SW480 (cell line): ENCODE measurements around the gene DAPK1.
"Not testable (repeated sequence)": the region's sequence is repeated elsewhere in the genome, so short reads cannot be mapped to it uniquely, and the experiment has no call there.

Source experiments
- DNase-seq: peaks from one replicate; pipeline ENCODE4 v3.0.0-alpha.2; 2016; ENCODE audit warnings: low spot score

The DAPK1 gene

DNA sequence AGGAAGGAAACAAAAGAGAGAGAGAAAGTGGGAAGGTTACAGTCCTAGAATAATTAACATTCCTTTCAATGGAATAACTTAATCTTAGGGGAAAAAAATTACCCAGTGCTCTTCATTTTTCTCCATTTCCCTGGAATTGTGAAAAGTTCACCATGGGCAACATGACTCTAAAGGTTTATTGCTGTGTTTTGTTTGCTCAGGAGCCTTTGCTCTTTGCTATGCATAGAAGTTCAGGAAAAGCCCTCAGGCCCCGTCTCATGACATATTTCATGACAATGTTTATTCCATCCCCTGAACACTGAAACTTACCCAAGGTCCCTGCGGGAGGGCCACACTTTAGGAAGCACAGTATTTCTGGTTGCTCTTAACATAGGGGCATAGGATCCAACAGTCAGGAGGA is 218.5 kb downstream of the DAPK1 start:
- no peak for DNase-seq

DNA sequence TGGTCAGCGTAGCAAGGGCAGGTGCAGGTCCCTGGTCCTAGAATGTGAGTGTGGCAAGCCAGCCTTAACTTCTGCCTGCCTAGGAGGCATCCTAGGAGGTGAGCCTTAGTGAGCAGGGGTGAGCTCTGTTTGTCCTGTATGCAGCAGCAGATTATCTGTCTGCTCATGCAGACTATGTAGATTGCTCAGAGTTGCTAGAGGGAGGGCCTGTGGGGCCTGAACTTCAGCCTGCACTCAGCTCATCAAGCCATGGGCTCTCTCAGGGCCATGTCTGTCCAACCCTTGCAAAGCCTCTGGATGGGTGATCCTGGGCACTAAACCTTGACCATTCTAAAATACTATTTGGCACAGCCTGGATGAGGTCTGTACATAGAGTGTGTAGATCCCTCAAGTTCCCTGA is 219.8 kb downstream of the DAPK1 start:
- no peak for DNase-seq

DNA sequence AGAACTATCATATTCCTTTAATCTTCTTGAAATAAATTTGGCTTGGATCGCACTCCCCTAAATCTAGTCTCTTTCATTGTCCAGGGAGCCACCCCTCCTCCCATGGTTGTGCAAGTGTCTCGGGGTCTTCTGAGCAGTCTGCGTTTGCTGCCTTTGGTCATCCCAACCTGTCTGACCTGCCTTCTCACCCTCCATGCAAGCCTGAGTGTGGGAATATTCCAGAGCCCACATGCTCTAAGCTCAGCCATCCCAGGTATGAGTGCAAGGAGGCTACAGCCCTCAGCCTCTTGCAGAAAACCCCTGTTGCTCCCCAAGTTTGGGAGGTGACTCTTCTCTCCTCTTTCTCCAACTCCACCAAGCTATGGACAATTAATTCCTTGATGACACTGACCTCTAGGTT is 220.6 kb downstream of the DAPK1 start:
- DNase-seq: no peak

DNA sequence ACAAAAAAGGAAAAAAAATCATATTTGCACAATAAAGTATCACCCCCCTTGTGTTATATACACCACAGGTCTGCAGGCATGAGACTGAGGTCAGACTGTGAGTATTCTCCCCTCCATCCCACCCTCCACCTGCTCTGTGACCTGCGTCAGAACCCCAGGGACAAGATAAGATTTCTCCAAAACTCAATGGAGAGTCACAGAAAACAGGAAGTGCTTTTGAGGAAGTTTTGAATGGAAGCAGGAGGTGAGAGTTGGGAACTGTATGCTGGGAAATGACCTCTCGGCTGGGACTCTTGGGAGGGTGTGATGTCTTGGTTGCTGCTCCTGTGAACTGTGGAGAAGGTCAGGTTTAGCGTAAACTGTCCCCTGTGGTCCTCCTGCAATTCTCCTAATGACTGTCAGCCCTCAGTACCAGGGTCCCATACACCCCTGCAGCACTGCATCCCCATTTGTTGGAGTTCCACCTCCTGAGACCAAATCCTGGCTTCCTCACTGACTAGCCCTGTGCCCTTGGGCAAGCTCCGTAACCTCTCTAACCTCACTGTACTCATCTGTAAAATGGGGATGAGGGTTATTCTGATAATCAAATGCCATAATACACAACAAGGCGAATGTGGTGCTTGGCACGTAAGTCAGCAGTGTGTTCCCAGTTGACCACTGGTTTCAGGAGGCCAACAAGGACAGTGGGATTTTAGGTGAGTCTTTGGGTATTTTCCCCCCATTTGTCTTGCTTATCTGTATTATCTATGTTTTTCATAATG is 221.4 kb downstream of the DAPK1 start:
- no peak for DNase-seq

DNA sequence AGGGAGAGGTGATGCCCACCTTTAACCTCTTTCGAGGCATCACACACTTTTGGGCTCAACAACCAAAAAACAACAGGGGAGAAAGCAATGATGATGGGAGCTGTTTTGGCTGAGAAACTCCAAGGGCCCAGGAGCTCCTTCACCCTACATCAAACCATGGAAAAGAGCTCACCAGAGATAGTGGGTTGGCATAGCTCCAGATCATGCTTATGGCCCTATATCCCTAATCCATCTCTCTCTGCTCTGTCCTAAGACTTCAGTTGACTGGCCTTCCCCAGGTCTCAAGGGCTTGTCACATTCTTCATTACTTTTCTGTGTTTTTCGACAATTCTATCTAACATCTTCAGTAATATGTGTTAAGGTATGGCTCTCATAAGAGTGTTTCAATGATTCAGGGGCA is 222.5 kb downstream of the DAPK1 start:
- no peak for DNase-seq

DNA sequence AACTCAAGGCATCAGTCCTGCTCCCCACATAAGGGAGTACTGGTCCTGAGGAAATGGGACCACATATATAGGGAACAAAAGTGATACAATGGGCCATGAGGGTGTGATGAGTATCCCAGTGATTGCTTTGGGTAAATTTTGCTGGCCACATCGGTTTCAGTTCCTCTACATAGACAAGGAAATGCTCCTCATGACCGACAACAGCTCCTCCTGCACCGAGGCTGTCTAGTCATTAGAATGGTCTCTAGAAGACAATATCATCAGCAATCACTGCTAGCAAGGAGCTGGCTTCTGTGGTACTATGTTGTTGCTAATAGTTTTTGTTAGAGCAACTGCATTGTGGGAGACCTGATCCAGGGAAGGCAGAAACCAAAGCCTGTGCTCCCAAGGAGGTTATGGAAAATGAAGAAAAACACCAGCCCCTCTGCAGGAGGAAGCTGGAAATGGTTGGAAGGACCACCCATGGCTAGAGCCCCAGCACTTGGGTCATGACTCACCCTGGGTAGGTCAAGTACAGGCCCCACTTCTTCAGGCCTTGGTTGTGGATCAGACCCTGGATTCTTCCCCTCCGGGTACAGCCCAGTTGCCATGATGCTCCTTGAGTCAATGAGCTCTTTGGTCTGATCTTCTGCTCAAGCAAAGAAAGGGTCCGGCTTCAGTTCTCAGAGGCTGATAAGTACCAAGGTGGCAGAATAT is 224.9 kb downstream of the DAPK1 start:
- DNase-seq: no peak

DNA sequence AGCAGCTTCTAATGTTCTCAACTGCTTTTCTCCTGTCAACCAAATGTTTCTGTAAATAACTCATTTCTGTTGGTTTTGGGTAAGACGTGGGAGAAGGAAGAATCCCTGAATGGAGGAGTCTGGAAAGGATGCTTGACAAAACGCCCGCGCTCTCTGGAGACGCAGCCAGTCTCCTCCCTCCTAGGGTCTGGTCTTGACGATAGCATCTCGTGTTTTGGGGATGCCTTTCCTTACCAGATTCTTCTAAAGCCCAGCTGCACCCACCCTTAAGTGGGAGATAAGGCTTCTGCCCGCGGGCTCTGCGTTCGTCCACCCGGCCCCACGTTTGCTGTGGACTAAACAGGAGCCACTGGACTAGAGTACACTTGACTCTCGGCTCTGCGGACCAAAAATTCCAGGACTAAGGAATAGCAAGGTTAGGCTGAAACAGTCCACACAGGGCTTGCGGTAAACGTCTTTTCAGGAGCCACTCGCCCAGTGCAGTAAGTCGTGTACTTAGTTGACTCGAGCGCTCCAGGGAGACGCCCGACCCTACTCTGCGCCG is 227.8 kb downstream of the DAPK1 start:
- no peak for DNase-seq

DNA sequence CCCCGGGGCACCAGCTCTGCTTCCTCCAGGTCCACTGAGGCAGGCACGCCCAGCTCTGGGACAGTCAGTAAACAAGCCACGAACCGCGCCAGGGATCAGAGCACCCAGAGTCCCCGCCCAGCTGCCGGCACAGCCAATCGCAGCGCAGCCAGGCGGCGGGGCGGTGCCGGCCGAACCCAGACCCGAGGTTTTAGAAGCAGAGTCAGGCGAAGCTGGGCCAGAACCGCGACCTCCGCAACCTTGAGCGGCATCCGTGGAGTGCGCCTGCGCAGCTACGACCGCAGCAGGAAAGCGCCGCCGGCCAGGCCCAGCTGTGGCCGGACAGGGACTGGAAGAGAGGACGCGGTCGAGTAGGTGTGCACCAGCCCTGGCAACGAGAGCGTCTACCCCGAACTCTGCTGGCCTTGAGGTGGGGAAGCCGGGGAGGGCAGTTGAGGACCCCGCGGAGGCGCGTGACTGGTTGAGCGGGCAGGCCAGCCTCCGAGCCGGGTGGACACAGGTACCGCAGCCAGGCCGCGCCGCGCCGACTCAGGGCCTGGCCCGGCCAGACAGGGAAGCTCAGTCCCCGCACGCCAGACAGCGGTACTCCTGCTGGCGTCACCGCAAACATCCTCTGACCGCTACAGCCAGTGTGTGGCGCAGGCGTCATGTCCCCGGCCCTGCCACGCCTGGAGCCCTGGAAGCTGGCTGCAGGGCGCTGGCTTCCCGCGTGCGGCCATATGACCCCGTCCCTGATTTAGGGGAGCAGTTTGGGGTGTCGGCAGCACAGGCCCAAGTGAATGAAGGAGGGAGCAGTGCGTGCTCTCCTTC is 228.4 kb downstream of the DAPK1 start, which contains the start of gene CTSL:
Gene CTSL, plus strand, starts transcription at position 220 of the 810 bp plus-strand sequence. CDS start 1,485 bp downstream, outside the sequence.
- DNase-seq: peak; percentile 66

DNA sequence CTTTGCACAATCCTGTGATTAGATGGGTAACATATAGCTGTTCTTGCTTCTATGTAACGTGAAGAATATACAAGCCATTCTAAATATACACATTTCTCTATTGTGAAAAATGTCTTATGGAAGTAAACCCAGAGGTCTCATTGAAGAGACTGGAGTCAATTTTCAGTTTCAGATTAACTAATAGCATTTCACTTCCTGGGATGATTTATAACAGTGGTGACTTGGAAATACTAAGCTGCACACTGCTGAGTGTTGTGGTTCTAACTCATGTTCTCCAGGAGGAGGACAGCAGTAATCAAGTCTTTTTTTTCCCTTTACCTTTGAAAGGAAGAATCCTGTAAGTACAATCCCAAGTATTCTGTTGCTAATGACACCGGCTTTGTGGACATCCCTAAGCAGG is 231.6 kb downstream of the DAPK1 start:
- no peak for DNase-seq

DNA sequence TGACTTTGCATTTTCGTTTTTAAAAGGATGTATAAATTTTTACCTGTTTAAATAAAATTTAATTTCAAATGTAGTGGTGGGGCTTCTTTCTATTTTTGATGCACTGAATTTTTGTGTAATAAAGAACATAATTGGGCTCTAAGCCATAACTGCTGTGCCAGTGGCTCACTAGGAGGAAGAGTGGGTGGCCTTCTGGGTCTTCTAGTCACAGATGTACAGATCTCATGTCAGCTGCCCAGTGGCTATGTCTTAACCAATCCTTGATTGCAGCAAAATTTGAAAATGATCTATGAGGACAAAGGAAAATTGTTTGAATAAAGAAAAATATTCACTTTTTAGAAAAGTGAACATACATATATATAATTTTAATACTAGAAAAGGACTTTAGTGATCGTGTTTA is 233.7 kb downstream of the DAPK1 start:
- no peak for DNase-seq

DNA sequence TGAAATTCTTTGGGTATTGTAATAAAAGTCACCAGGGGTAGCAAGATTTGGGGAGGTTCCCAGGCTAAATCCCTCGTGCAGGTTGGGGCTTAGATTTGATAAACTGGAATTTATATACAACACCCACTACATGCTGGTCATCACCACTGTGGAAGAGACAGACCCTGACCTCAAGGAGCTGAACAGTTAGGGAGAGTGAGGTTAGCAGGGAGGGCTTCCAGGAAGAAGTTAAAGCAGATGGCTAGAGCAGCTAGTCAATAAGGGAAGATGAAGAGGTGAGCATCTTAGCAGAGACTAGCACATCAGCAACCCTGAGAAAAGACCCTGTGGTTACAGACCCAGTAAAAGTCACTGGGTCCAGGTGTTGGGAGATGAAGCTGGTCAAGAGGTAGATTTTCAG is 234.7 kb downstream of the DAPK1 start:
- no peak for DNase-seq

DNA sequence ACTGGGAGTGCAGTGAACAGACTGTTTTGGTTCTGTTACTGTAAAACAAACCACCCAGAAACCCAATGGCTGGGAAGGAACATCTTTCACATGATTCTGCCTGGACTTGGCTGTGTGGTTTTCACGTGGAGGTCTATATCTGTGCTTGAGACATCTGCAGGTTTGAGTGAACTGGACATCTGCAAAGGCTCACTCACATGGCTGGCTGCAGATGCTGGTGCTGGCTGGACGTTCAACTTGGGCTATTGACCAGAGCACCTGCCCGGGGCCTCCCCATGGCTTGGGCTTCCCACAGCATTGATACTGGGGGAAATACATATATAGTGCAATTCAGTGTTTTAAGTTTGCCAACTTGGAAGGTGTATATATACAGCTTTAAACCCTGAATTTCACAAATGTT is 235.1 kb downstream of the DAPK1 start:
- no peak for DNase-seq

DNA sequence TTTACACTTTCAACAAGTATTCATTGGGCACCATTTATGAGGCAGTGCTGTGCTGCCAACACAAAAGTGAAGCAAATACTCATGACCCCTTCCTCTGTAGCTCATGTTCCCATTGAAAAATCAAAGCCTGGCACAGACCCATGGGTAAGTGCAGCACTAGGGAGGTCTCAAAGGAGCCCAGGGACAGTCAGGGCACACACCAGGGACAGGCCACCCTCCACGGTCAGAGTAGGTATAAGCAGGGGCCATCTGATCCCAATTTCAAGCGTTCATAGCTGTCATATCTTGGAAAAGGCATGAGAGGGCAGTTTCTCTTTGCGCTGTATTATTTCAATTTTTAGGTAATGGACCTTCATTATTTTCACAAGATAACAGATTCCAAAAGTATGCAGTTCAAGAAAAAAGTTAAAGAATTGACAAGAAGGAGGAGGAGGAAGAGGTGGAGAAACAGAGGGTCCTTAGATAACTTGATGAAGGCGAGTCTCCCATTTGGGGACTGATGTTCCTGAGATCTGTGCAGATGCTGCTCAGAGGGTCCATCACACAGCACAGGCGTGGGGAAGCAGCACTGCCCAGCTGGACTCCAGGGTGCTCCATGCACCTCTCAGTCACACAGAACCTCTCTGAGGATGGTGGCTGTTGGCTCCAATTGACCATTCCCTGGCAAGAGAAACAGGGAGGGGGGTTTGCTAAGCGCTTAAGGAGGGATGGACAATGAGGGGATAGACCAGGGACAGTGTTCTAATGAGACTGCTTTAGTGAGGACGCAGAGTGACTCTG is 235.8 kb downstream of the DAPK1 start:
- no peak for DNase-seq

DNA sequence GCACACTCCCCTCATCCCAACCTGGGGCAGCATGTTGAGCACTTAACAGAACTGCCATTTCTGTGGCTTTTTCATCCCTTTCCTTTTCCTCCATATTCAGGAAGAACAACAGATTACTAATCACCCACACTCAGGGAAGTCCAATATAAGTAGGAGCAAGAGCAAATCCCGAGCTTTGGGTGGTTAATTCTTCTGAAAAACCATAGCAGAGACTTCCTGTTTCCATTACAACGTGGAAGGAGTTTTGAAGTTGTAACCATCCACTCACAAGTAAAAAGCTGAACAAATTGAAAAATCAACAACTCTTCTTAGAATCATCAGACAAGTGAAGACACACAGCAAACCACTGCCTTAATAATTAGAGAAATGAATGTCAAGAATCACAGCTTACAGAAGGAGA is 236.4 kb downstream of the DAPK1 start:
- DNase-seq: no peak

DNA sequence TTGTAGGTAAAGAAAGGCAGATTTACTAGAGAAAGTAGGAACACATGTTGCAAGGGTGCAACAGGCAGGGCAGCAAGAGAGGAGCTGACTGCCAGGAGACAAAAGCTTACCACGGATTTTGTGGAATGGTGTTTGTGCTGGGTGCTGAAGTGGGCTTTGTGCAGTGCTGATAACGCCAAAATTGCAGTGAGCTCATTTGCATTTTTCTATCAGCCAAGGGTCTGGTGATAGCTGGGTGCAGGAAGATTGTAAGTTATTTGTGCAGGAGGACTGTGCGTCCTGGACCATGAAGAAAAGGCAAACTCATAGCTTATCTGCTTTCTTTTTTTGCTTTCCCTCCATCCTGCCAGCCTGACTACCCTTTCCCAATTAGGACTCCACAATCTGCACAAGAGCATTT is 241.9 kb downstream of the DAPK1 start:
- no peak for DNase-seq

DNA sequence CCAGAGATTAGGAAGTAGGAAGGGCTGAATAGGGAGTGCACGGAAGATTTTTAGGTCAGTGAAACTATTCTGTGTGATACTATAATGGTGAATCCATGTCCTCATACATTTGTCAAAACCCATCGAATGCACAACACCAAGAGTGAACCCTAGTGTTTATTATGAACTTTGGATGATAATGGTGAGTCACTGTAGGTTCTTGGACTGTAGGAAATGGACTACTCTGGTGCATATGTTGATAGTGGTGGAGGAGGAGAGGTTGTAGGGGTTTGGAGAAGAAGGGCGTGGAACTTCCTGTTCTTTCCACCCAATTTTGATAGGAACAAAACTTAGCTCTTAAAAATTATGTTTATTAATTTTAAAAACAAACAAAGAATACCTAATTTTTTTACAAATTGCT is 242.5 kb downstream of the DAPK1 start:
- DNase-seq: no peak

DNA sequence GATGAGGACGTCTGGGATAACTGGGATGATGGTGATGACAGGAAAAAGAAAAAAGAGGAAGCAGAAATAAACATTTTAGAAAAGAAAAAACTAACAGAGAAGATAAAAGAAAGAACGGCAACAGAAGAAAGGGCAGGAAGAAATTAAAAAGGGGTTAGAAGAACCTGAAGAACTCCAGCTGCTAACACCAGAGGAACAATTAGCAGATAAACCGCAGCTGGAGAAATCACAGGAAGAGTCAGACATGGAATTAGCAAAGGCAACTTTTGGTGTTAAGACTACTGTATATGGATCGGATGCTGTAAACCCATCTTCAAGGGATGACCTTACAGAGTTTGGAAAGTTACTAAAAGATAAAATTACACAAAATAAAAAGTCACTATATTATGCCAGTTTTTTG is 243.7 kb downstream of the DAPK1 start:
- DNase-seq: no peak

DNA sequence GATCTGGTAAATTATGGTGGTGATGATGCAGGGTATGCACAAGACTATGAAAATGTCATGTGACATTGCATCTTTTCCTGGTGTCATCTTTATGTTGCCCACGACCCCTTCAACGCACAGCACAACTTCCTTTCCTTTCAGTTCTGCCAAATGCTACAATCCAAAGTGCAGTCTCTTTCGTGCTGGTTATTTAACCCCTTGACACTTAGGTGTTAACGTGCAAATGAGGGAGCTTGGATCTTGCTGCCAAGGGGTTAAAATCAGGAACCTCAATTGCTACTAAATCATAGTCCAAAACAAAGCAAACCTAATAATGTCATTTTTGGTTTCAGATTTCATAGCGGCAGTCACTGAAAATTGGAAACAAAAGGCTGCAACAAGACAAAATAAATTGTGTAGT is 244.2 kb downstream of the DAPK1 start:
- DNase-seq: no peak

DNA sequence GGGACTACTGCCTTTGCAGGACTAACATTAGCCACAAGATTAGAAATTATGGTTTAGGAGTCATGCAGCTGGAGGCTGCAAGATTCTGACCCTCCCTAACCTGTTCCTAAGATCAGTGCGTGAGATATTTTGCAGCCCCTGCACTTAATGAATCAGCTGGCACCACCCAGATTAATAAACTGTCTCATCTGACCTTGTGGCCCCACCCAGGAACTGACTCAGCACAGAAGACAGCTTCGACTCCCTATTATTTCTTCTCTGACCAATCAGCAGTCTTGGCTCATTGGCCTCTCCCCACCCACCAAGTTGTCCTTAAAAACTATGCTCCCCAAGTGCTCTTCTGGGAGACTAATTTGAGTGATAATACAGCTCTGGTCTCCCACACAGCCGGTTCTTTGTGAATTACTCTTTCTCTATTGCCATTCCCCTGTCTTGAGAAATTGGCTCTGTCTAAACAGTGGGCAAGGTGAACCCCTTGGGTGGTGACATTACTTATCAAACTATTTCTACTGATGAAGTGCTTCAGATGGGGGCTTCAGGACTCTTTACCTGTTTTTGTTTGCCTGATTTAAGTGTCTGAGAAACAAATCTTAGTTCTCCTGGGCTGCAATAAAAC is 245.3 kb downstream of the DAPK1 start:
- DNase-seq: peak; percentile 8

DNA sequence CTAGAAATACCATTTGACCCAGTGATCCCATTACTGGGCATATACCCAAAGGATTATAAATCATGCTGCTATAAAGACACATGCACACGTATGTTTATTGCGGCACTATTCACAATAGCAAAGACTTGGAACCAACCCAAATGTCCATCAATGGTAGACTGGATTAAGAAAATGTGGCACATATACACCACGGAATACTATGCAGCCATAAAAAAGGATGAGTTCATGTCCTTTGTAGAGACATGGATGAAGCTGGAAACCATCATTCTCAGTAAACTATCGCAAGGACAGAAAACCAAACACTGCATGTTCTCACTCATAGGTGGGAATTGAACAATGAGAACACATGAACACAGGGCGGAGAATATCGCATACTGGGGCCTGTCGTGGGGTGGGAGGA is 246.6 kb downstream of the DAPK1 start:
- not testable (repeated sequence) for DNase-seq

DNA sequence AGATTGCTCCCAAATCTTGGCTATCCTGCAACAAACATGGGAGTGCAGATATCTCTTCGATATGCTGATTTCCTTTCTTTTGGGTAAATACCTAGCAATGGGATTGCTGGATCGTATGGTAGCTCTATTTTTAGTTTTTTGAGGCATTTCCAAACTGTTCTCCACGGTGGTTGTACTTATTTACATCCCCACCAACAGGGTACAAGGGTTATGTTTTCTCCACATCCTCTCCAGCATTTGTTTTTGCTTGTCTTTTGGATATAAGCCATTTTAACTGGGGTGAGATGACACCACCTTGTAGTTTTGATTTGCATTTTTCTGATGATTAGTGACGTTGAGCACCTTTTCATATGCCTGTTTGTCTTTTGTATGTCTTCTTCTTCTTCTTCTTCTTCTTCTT is 248.5 kb downstream of the DAPK1 start:
- DNase-seq: no peak
